Measurements from ENCODE around the gene SLC16A10.
"Not testable (repeated sequence)": the region's sequence is repeated elsewhere in the genome, so short reads cannot be mapped to it uniquely, and the experiment has no call there.

SLC16A10 gene, protein sequence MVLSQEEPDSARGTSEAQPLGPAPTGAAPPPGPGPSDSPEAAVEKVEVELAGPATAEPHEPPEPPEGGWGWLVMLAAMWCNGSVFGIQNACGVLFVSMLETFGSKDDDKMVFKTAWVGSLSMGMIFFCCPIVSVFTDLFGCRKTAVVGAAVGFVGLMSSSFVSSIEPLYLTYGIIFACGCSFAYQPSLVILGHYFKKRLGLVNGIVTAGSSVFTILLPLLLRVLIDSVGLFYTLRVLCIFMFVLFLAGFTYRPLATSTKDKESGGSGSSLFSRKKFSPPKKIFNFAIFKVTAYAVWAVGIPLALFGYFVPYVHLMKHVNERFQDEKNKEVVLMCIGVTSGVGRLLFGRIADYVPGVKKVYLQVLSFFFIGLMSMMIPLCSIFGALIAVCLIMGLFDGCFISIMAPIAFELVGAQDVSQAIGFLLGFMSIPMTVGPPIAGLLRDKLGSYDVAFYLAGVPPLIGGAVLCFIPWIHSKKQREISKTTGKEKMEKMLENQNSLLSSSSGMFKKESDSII

DNA sequence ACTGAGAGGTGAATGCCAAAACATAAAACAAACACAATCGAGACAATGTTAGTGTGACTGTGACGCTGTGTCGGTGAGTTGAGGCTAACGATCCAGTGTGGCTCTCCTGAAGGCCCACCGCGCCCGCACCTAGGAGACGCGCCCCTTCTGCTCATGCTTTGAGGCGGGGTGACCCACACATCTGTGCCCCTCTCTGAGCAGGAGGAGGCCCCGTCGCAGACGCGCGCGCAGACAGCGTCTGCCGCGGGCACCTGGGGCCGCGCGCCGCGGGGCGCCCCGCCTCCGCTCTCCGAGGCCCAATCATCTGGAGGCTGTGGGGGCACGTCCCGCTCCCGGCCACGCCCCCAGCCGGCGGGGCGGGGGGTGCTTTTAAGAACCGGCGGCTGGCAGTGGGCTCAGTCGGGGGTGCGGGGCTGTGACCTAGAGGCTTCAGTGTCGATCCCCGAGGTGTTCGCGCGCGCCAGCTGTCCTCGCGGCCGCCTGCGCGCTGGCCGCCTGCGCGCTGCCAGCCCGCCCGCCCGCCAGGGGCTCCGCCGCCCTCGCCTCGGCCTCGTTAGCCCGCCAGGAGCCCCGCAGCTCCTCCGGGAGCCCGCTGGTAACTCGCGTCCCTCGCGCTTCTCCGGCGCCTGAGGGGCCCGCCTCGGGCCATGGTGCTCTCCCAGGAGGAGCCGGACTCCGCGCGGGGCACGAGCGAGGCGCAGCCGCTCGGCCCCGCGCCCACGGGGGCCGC, at the start of gene SLC16A10:
Gene SLC16A10, plus strand, starts transcription at position 398 of the 730 bp plus-strand sequence. Its CDS starts 250 bp downstream, at position 648.
- peak; percentile 84 for DNase-seq

DNA sequence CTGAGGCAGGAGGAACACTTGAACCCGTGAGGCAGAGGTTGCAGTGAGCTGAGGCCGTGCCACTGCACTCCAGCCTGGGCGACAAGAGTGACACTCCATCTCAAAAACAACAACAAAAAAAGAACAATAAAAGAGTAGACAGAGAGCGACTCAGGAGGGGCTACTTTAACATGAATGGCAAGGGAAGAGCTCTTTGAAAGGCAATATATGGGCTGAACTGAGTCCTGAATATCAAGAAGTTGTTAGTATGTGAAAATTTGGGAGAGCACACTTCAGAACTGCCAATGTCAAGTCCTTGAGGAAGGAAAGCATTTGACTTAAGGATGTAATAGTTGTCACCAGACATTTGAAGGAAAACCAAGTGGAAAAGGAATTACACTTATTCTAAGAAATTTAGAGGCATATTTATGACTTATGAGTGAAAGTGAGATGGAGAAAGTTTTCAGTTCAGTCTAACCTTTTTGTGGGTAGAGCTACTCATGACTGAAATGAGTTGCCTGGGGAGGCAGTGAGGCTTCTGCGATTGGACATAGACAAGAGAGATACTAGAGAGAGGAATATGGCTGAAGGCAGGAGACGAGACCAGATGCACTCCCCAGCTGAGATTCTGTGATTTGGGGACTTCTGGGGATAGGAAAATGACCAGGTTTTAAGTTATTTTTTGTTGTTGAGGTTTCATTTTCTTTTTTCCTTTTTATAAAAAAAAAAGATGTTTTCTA, 48.6 kb upstream of the SLC16A10 start:
- no peak for DNase-seq

DNA sequence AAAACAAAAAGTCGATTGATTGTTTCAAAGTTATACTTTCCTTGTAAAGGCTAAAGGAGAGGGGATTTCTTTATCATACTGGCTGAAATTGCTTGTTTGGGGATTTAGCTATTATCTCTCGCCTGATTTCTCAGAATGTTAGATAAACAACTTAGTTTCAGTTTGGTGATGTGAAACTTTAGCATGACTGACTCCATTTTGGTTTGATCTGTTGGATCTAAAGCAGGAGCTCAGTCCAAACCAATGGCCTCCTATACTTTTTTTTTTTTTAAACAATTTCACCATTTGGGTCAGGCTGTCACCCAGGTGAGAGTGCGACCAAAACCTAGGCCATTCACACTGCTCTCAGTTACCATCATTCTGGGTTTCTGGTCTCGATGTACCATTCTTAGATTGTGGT, 45.4 kb upstream of the SLC16A10 start:
- DNase-seq: no peak

DNA sequence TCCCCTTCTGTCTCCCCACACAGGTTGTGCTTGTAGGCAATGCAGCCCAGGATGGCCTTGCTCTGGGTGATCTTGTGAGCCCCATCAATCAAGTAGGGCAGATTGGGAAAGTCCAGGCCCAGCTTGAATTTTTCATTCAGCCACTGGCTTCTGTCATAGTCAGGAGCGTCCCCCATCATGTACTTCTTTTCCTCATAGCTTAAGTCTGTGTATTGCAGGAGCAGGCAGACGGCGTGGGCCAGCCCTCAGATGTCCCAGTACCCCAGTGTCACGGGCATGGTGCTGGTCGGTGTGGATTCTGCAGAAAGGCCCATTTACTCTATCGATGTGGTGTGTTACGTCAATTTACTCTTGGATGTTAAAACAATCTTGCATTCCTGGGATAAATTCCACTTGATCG, 40.1 kb upstream of the SLC16A10 start:
- no peak for DNase-seq

DNA sequence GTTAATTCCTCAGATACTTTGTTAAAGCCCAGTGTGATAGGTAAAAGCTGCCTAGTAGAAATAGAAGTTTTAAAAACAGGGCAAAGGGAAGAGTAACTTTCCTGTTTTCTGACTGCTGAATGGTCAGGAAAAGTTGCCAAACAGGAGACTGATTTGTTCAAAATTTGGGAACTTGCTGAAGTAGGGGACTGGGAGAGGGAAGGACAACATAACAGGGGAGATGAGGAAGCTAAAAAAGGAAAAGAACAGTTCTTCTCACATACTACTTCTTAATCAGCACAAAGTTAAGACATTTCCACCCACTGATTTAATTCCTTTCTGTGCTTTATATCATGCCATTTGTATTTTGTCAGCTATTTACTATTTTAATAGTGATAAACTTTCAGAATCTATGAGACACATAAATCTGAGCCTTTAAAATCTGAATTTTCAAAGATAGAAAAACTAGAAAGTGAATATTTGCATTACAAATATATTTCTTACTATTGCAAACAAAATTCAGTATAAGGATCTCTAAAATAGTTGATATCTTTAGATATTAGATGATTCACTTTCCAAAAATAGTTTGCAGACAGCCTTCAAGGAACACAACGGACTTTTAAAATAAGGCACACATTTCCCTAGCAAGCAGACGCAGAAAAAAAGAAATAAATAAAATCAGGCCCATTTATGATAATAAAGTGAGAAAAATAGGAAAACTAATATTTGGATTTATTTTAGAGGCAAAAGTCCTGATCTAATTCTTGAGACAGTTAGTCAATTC, 36.9 kb upstream of the SLC16A10 start:
- DNase-seq: no peak

DNA sequence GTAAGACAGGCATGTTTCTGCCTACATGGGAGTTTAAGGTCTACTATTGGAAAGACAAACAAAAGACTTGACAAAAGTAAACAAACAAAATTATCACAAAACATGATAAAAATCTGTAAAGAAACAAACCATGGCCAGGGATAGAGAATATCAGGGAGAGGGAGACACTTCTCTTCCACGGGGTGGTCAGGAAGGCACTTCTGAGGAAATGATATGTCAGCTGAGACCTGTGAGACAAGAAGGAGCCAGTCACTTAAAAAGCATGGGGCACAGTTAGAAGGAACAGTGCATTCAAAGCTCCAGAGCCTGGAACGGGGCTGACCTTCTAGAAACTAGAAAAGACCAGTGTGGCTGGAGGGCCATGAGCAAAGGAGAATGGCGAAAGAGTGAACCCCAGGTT, 35.1 kb upstream of the SLC16A10 start:
- no peak for DNase-seq

DNA sequence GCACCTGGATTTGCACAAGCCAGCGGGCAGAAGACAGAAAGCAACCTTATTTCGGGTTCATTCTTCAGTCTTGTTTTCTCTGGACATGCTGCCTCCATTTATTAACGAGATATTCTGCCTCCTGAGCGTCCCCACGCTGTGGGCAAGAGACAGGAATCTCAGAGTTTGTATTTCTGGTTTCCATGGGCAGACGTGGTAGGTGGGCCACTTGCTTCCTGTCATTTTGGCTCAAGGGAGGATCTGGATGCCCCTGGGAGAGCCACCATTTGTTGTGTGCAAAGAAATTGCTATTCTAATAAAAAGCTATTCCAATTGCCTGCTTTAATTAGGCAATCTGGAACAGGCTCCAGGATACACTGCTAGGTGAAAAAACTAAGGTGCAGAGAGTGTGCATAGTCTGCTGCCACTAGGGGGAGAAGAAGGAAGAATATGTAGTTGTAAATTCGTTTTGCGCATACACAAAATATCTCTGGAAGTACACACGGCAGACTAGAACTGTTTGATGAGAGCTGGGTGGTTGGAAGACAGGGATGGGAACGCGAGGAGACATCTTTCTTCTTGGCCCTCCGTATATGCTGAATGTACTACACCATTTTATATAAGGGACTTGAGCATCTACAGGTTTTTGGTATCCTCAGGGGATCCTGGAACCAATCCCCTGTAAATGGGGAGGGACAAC, 30.1 kb upstream of the SLC16A10 start:
- DNase-seq: peak; percentile 75

DNA sequence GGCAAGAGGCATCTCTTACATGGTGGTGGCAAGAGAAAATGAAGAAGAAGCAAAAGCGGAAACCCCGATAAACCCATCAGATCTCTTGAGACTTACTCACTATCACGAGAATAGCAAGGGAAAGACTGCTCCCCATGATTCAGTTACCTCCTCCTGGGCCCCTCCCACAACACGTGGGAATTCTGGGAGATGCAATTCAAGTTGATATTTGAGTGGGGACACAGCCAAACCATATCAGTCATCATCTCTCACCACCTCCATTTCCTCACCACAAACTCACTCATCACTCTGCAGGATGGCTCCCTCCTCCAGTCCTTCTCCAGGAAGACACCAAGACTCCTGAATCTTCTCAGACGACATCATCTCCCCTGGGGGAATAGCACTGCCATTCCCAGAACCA, 25.8 kb upstream of the SLC16A10 start:
- no peak for DNase-seq

DNA sequence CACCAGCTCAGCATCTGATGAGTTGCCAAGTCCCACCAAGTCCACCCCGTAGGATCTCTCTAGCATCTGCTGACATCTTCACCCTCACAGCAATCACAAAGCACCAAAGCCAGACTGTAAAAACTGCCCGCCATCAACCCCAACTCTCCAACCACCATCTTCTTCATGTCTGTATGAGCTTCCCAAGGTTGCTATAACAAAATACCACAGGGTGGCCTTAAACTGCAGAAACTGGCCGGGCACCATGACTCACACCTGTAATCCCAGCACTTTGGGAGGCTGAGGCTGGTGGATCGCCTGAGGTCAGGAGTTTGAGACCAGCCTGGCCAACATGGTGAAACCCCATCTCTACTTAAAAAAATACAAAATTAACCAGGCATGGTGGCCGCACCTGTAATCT, 25.3 kb upstream of the SLC16A10 start:
- not testable (repeated sequence) for DNase-seq

DNA sequence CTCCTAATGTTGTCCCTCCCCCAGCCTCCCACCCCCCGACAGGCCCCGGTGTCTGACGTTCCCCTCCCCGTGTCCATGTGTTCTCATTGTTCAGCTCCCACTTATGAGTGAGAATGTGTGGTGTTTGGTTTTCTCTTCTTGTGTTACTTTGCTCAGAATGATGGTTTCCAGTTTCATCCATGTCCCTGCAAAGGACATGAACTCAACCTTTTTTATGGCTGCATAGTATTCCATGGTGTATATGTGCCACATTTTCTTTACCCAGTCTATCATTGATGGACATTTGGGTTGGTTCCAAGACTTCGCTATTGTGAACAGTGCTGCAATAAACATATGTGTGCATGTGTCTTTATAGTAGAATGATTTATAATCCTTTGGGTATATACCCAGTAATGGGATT, 24.4 kb upstream of the SLC16A10 start:
- not testable (repeated sequence) for DNase-seq

DNA sequence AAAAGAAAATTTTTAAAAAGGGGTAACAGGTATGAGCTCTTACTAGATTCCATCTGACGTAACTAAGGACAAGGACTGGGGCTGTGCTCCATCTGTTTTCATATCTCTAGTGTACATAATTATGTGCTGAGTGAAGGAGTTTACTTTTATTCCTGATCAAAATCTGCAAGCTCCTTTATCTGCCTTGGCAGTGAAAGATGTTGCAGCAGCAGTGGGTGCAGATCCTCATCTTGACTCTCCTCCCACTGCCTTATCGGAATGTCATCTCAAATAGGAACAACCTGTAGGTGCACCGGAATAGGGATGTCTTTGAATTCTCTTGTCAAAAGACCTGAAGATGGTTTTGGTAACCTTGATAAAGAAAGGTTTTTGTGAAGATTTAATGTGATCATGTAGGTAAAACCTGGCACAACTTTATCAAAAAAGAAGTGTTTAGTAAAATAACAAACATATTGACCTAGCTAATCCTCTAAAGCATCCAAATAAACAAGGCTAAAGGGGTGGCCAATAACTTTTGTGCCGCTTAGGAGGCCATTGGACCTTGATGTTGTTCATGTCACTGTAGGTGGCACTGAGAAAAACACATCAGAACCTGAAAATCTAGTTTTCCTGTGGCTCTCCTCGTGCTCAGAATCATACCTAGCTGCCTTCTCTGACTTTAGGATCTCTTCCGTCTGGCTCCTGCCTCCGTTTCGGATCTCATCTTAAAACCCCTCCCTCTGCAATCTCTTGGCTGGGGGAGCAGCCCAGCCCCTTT, 19.0 kb upstream of the SLC16A10 start:
- no peak for DNase-seq

DNA sequence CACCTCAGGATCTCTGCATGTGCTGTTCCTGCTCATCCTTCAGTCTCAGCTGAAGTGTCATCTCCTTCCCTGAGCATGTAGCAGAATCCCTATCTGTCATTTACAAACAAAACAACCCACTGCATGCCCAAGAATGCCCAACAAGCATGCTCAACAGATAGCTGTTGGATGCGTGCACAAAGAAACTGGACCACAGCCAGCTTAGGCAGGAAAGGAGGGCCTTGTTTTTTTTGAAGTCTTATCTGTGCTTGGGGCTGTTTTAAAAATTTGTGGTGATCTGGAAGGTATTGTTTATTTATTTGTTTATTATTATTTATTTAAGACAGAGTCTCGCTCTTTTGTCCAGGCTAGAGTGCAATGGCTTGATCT, 18.5 kb upstream of the SLC16A10 start:
- DNase-seq: peak; percentile 81

DNA sequence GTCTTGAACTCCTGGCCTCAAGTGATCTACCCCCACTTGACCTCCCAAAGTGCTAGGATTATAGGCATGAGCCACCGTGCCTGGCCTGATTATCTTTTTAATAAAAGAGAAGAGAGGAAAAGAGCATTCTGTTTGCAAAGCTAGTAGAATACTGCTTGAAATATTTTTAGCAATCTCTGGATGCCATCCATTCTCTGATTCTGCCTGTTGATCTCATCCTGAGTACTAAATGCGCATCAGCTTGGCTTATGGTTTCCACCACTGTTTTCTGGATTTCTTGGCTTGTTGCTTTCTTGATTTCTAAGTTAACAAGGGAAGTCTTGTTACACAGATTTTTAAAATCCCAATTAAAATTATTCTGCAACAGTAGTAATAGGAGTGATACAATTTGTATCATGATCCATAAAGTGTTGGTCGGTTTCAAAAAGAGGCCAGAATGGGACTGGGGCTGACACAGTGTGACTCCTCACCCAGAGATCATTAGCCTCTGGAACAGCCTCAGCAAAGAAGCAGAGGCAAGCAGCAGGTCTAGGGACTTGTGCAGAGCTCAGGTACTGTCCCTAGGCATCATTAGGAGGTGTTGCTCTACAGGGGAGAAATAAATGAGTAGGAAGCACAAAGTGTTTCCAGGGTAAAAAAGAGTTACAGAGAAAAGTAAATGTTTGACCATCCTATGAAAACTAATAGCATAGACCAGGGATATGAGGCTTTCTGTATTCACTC, 17.8 kb upstream of the SLC16A10 start:
- DNase-seq: no peak

DNA sequence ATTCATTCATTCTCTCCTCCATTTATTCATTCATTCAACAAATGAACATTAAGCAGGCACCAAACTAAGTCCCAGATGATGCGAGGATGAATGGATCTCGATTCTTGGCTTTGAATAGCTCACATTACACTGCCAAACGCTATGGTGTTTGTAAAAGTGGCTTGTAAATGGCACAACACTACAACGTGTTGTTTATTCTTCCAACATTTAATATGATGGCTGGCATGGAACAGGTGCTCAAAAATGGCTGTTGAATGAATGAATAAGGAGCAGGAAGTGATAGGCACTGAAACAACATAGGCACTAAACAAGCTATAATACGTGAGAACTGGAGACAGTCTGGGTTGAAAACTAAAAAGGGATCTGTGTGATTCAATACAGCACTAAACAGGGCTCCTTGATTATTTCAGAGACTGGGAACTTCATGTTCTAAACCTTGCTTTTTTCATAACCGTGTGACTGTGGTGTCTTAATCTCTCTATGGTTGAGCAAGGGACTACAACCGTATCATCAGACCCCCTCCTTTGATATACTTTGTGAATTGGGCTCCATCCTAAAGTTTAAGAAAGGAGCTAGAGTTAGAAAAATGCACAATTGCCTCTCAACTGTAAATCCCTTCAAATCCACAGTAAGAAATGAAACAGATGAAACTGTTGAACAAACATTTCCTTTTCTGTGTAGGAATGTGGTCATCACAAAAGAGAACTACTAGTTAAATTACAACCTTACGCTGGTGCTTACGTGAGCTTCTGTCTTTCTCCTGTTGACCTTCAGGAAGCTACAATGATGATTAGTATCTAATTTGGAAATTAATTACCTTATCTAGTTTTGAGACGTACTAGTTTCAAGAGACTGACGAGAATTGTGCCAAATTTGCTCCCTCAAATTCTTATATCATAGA, 16.9 kb upstream of the SLC16A10 start:
- no peak for DNase-seq

DNA sequence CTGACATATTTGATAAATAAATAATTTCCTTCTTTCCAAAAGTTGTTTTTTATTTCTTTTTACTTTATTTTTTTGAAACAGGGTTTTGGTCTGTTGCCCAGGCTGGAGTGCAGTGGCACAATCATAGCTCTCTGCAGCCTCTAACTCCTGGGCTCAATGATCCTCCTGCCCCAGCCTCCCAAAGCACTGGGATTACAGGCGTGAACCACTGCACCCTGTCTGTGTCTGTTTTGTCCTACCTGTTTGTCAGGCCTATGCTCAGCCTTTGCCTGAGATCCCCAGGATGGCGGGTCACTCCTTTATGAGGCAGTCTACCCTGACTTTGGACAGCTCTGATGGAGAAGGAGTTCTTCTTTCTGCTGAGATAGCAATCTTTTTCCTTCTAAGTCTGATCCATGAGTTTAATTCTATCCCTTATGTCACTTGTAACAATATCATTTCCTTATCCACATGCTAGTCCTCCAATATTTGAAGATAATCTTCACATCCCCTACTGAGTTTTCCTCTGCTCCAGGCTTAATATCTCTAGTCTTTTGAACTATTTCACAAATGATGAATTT, 14.4 kb upstream of the SLC16A10 start:
- no peak for DNase-seq

DNA sequence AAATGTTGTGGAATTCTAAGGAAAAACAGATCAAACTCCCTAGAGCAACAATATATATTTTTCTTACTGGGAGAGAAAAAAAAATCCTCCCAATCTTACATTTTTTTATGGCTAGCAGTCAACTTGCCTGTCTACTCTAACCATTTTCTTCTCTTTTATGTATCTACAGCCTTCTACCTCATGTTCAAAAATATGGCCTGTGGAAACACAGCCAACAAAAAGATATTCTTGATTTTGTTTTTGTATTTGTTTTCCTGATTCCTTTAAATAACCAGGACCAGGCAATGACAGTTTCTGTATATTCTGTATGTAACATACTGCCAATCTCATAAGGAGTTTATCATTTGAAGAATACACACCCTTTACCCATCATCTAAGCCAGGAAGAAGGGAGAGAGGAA, 13.0 kb upstream of the SLC16A10 start:
- DNase-seq: no peak

DNA sequence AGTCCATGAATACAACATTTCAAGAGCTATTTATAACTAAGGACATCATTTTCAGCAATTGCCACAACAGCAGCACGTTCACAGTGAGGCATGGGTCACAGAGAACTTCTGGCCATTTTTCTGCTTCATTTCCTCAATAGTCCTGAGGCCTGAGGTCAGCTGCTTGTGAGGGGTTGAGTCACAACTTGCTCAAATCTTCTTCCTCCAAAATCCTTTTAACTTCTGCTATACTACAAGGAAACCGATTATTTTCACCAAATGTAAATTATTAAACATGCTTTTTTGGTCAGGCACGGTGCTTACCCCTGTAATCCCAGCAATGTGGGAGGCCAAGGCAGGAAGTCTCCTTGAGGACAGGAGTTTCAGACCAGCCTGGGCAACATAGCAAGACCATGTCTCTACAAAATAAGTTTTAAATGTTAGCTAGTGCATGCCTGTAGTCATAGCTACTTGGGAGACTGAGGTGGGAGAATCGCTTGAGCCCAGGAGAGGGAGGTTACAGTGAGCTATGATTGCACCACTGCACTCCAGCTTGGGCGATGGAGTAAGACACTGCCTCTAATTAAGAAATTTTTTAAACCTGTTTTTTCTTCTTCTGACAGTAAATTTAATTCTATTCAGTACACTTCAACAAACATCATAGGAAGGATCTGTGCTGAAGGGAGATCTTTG, 11.1 kb upstream of the SLC16A10 start:
- no peak for DNase-seq

DNA sequence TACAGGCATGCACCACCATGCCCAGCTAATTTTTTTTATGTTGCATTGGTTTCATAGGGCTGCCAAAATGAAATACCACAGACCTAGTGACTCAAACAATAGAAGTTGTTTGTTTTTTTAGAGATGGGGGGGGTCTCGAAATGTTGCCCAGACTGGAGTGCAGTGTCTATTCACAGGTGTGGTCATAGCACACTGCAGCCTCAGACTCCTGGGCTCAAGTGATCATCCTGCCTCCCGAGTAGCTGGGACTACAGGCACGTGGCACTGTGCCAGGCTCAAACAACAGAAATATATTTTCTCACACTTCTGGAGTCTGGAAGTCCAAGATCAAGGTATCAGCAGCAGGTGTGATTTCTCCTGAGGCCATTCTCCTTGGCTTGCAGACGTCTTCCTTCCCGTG, 6.6 kb upstream of the SLC16A10 start:
- DNase-seq: no peak

DNA sequence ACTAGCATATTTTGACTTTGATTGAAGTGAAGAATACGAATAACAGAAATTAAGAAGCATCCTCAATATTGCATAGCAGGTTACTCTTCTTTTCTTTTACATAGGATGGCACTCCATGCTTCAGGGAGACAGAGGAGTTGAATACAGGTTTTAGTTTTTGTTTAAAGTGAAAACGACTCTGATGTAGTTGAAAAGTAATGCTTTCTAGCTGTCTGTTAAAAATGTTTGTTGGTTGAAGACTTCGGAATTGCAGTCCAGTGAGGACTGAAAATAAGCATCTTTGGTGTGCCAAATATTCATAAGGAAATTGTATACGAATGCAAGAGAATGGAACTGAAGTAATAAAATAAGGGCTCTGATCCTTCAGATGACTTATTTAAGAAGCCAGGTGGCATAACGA, 618 bp upstream of the SLC16A10 start:
- DNase-seq: no peak

Measured in hematopoietic multipotent progenitor cell treated with erythropoietin and hydrocortisone succinate and interleukin-3 and kit ligand, for 6 days (in vitro differentiated cells).